Measurements from ENCODE around the gene L1CAM.

Gene L1CAM

DNA sequence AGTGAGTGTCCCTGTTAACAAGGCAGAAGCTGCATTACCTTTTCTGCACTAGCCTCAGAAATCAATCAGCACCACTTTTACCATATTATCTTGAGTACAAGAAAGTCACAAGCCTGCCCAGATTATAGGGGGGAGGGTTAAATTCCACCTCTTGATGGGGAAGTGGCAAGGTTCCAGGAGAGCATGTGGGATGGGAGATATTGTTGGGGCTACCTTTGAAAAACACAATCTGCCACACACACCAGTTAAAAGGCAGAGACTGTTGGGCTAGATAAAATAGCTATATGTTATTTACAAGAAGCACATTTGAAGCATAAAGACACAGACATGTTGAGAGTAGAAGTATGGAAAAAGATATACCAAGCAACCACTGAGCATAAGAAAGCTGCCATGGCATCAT lies 11.9 kb upstream of the L1CAM start:
- Histone ChIP-seq H3K4me3 (ENCODE audit: low read length) (no peak overlapping the region), H3K9me3 (ENCODE audit: control insufficient read depth, low read length) (peaks cover 11% of the 10 kb centered on the region), H3K36me3 (ENCODE audit: control insufficient read depth, insufficient read depth, low read length, severe bottlenecking) (no peaks in the 10 kb centered on the region), H3K9ac (ENCODE audit: low read length) (no peak overlapping the region), H3K27me3 (replicated peaks; ENCODE audit: control insufficient read depth, insufficient read depth, low read length) (peaks cover 32% of the 10 kb centered on the region), H3K4me1 (ENCODE audit: control insufficient read depth, insufficient read depth, low read length) (peaks cover 7% of the 10 kb centered on the region)
- no peak for DNase-seq (ENCODE audit: low read depth)

DNA sequence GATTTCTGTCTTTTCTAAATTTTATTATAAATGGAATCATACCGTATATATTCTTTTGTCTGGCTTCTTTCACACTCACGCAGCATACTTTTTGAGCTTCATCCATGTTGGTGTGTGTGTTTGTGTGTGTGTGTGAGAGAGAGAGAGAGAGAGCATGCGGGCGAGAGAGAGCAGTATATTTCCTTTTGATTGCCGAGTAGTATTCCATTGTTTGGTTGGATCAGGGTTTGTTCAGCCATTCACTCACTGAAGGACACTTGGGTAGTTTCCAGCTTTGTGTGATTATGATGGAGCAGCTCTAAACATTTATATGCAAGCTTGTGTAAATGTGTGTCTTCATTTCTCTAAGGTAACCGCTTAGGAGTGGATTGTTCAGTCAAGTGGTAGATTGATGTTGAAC lies 3.1 kb upstream of the L1CAM start:
- H3K27me3 ChIP-seq (replicated peaks; ENCODE audit: control insufficient read depth, insufficient read depth, low read length): peaks cover 66% of the 10 kb centered on the region
- H3K36me3 ChIP-seq (ENCODE audit: control insufficient read depth, insufficient read depth, low read length, severe bottlenecking): no peaks in the 10 kb centered on the region
- H3K9ac ChIP-seq (ENCODE audit: low read length): no peak overlapping the region
- peaks cover 4% of the 10 kb centered on the region for H3K9me3 ChIP-seq (ENCODE audit: control insufficient read depth, low read length)
- H3K4me1 ChIP-seq (ENCODE audit: control insufficient read depth, insufficient read depth, low read length): no peaks in the 10 kb centered on the region
- DNase-seq (ENCODE audit: low read depth): no peak
- no peak overlapping the region for H3K4me3 ChIP-seq (ENCODE audit: low read length)

DNA sequence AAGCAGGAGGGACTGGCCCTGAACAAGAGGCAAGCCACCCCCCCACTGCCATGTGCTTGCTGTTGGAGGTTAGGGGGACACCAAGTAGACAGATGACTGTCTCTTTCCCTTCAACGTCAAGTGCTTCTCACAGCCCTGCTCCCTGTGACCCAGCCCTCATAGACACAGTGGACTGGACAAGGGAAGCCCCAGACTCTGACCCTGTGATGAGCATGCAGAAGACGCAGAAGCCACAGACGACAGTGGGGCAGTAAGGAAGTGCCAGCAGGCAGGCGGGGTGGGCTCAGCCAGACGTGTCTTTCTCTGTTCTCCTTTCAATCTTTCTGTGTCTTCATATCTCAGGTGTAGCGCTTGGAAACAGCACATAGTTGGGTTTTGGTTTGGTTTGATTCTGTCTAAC lies 2.4 kb upstream of the L1CAM start:
- no peak overlapping the region for H3K4me3 ChIP-seq (ENCODE audit: low read length)
- H3K9ac ChIP-seq (ENCODE audit: low read length): no peak overlapping the region

DNA sequence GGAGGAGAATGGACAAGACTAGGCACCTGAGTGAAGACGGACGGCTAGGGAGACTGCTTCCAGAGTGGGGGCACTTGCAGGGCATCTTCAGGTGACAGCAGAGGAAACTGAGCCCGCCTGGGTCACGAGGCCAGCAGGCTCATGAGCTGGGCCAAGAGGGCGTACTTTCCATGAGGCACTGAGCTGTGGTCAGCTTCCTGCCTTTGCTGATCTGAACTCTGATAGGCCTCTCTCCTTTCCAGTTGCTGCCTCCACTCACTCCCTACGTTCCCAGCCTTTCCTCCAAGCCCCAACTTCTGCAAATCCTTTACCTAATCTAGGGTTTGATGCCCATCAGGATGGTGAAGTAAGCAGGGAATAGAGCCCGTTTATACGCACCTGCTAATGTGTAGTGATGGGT lies 1.4 kb upstream of the L1CAM start:
- no peak overlapping the region for H3K4me3 ChIP-seq (ENCODE audit: low read length)
- no peak overlapping the region for H3K9ac ChIP-seq (ENCODE audit: low read length)
- no peak for DNase-seq (ENCODE audit: low read depth)
- H3K4me1 ChIP-seq (ENCODE audit: control insufficient read depth, insufficient read depth, low read length): no peaks in the 10 kb centered on the region
- peaks cover 67% of the 10 kb centered on the region for H3K27me3 ChIP-seq (replicated peaks; ENCODE audit: control insufficient read depth, insufficient read depth, low read length)
- H3K9me3 ChIP-seq (ENCODE audit: control insufficient read depth, low read length): peaks cover 4% of the 10 kb centered on the region
- H3K36me3 ChIP-seq (ENCODE audit: control insufficient read depth, insufficient read depth, low read length, severe bottlenecking): no peaks in the 10 kb centered on the region

More for the DNA sequence above, 2.4 kb upstream of the L1CAM start:
- H3K9me3 ChIP-seq (ENCODE audit: control insufficient read depth, low read length): peaks cover 4% of the 10 kb centered on the region
- no peak for DNase-seq (ENCODE audit: low read depth)
- H3K4me1 ChIP-seq (ENCODE audit: control insufficient read depth, insufficient read depth, low read length): no peaks in the 10 kb centered on the region
- H3K36me3 ChIP-seq (ENCODE audit: control insufficient read depth, insufficient read depth, low read length, severe bottlenecking): no peaks in the 10 kb centered on the region
- H3K27me3 ChIP-seq (replicated peaks; ENCODE audit: control insufficient read depth, insufficient read depth, low read length): peaks cover 67% of the 10 kb centered on the region

DNA sequence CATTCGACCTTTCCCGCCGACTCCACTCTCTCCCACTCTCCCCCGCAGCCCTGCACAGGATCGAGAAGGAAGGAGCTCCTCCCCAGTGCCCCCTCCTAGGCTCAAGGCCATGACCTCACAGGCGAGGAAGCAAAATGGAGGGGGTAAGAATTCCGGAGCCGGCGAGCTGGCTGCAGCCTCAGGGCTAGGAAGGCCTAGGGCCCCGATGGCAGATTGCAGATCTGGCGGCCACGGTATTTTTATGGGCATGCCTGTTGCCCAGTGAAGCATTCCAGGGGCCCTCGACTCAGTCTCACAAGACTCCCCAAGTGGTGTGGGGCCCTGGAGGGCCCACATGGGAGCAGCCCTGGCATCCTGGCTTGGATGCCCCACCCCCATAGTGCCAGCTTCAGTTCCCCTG lies 942 bp upstream of the L1CAM start:
- Histone ChIP-seq H3K9me3 (ENCODE audit: control insufficient read depth, low read length) (peaks cover 4% of the 10 kb centered on the region), H3K4me3 (ENCODE audit: low read length) (no peak overlapping the region), H3K4me1 (ENCODE audit: control insufficient read depth, insufficient read depth, low read length) (no peaks in the 10 kb centered on the region), H3K27me3 (replicated peaks; ENCODE audit: control insufficient read depth, insufficient read depth, low read length) (peaks cover 64% of the 10 kb centered on the region), H3K9ac (ENCODE audit: low read length) (no peak overlapping the region), H3K36me3 (ENCODE audit: control insufficient read depth, insufficient read depth, low read length, severe bottlenecking) (no peaks in the 10 kb centered on the region)
- no peak for DNase-seq (ENCODE audit: low read depth)

DNA sequence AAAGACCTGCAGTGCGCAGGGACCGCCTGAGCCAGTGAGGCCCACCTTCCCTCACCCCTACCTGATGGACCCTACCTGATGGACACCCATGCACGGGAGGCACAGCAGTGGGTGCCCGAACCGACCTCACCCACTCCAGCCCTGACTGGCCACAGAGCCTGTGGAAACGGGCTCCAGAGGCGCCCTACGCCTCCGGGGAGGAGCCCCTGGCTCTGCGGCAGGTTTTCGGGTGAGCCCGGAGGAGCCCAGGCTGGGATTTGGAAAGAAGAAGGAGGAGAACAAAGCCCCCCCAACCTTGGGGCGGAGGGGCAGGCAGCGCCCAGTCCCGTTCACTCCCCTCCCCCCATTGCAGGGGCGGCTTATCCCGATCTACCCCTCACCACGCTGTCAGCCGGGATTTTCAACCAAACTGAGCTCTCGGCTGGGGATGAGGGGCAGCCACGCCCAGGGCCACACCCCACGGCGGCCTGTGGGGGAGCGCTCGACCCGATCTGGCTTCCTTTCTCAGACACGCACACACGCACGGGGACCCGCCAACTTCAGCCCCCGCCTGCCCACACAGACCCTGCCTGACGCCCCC lies 675 bp downstream of the L1CAM start:
- no peak overlapping the region for H3K4me3 ChIP-seq (ENCODE audit: low read length)
- H3K4me1 ChIP-seq (ENCODE audit: control insufficient read depth, insufficient read depth, low read length): no peaks in the 10 kb centered on the region
- H3K9me3 ChIP-seq (ENCODE audit: control insufficient read depth, low read length): peaks cover 4% of the 10 kb centered on the region
- peaks cover 79% of the 10 kb centered on the region for H3K27me3 ChIP-seq (replicated peaks; ENCODE audit: control insufficient read depth, insufficient read depth, low read length)
- H3K9ac ChIP-seq (ENCODE audit: low read length): no peak overlapping the region
- no peak for DNase-seq (ENCODE audit: low read depth)
- no peaks in the 10 kb centered on the region for H3K36me3 ChIP-seq (ENCODE audit: control insufficient read depth, insufficient read depth, low read length, severe bottlenecking)

DNA sequence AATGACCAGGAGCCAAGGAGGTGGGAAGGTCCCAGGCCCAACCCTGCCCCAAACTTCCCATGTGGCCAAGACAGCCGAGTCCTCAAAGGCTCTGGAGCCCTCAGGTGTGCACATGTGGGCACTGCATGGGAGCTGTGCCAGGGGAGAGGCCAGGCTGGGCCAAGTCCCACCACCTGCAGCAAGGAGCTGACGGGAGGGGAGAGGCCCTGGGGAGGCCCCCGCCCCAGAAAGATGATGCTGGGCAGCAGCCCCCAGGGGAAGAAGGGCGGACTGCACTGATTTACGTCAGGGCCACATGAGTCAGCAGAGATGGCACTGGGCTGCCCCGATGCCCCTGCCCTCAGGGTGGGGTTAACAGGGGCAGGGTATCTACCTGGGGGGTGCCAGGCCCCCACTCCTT lies 1.4 kb downstream of the L1CAM start:
- no peak overlapping the region for H3K9ac ChIP-seq (ENCODE audit: low read length)
- H3K36me3 ChIP-seq (ENCODE audit: control insufficient read depth, insufficient read depth, low read length, severe bottlenecking): no peaks in the 10 kb centered on the region
- no peaks in the 10 kb centered on the region for H3K4me1 ChIP-seq (ENCODE audit: control insufficient read depth, insufficient read depth, low read length)
- no peak overlapping the region for H3K4me3 ChIP-seq (ENCODE audit: low read length)
- peaks cover 4% of the 10 kb centered on the region for H3K9me3 ChIP-seq (ENCODE audit: control insufficient read depth, low read length)
- DNase-seq (ENCODE audit: low read depth): no peak
- H3K27me3 ChIP-seq (replicated peaks; ENCODE audit: control insufficient read depth, insufficient read depth, low read length): peaks cover 86% of the 10 kb centered on the region

DNA sequence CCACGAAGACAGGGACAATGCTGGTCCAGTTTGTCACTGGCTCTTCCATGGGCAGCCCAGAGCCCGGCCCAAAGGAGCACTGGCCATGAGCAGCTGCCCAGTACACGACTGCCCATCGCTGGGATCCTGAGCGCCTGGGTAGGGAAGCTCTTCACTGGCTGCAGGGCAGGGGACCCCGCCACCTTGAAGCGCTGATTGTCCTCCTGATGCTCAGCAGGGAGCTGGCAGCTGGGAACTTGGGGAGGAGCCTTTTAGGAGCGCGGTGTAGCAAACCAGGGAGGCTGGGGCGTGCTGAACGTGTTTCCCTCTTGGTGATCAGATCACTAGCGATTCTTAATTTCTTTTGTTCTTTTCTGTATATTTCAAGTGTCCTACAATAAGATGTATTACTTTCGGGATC lies 1.8 kb downstream of the L1CAM start:
- Histone ChIP-seq H3K4me3 (ENCODE audit: low read length) (no peak overlapping the region), H3K36me3 (ENCODE audit: control insufficient read depth, insufficient read depth, low read length, severe bottlenecking) (no peaks in the 10 kb centered on the region), H3K9ac (ENCODE audit: low read length) (no peak overlapping the region), H3K27me3 (replicated peaks; ENCODE audit: control insufficient read depth, insufficient read depth, low read length) (peaks cover 84% of the 10 kb centered on the region), H3K9me3 (ENCODE audit: control insufficient read depth, low read length) (peaks cover 2% of the 10 kb centered on the region), H3K4me1 (ENCODE audit: control insufficient read depth, insufficient read depth, low read length) (no peaks in the 10 kb centered on the region)
- DNase-seq (ENCODE audit: low read depth): no peak

DNA sequence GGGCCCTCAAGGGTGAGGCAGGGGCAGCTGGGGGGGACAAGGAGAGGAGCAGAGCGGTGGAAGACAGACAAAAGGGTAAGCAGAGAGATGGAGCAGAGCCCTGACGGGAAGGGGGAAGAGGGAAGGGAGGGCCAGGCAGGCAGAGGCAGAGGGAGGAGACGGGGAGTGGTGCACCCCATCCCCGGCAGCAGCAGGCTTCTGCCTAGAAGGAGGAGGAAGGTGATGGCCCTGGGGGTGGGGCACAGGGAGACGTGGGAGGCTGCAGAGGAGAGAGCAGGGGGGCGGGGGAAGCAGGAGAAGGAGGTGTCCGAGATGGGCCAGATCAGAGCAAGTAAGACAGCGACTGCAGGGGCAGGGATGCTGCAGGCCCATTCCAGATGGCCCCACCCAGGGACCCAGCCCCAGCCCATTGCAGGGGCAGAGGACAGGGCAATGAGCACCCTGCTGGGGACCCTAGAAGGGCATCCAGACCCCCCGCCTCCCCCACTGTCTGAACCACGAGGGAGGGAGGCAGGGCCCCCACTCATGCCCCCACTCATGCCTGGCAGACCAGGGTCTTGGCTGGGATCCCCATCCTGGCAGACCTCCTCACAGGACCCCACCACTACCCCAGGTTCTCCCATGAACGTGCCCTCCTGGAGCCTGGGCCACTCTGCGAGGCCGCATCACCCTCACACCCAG lies 2.7 kb downstream of the L1CAM start:
- Histone ChIP-seq H3K4me1 (ENCODE audit: control insufficient read depth, insufficient read depth, low read length) (no peaks in the 10 kb centered on the region), H3K4me3 (ENCODE audit: low read length) (no peak overlapping the region)

DNA sequence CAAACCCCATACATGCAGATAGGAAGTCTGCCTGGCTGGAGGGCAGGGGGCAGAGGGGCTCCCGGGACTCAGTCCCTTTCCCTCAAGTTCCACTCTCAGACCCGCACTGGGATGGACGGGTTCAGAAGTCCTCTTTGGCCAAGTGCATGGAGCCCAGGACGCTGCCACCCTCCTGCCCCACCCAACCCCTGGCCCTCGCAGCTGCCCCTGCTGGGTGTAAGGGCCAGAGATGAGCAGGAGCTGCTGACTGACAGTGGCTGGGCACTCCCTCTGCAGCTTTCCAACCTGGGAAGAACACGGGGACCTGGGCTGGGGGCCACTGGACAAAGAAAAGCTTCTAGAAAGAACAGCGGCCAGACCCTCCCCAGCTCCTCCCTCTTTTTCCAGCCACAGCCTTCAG lies 3.4 kb downstream of the L1CAM start:
- DNase-seq (ENCODE audit: low read depth): no peak
- Histone ChIP-seq H3K9ac (ENCODE audit: low read length) (no peak overlapping the region), H3K4me1 (ENCODE audit: control insufficient read depth, insufficient read depth, low read length) (no peaks in the 10 kb centered on the region), H3K27me3 (replicated peaks; ENCODE audit: control insufficient read depth, insufficient read depth, low read length) (peaks cover 84% of the 10 kb centered on the region), H3K9me3 (ENCODE audit: control insufficient read depth, low read length) (no peaks in the 10 kb centered on the region), H3K36me3 (ENCODE audit: control insufficient read depth, insufficient read depth, low read length, severe bottlenecking) (no peaks in the 10 kb centered on the region), H3K4me3 (ENCODE audit: low read length) (no peak overlapping the region)

More for the DNA sequence above, 2.7 kb downstream of the L1CAM start:
- Histone ChIP-seq H3K9ac (ENCODE audit: low read length) (no peak overlapping the region), H3K27me3 (replicated peaks; ENCODE audit: control insufficient read depth, insufficient read depth, low read length) (peaks cover 84% of the 10 kb centered on the region), H3K36me3 (ENCODE audit: control insufficient read depth, insufficient read depth, low read length, severe bottlenecking) (no peaks in the 10 kb centered on the region), H3K9me3 (ENCODE audit: control insufficient read depth, low read length) (no peaks in the 10 kb centered on the region)
- no peak for DNase-seq (ENCODE audit: low read depth)

DNA sequence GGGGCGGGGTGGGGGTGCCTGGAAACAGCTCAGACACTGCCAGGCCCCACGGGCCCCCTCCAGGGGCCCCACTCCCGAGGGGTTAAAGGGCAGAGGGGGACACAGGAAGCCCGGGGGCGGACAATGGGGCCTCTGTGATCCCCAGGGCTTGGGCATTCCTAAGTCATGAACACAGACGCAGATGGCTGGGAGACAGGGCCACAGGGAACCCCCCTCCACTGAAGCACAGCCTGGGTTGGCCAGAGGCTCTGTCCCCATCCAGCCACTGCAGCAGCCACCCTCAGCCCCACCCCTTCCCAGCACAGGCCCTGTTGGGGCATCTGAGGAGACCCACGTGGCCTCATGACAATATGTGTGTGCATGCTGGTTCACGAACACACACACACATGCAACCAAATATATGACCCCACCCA lies 3.9 kb downstream of the L1CAM start:
- H3K36me3 ChIP-seq (ENCODE audit: control insufficient read depth, insufficient read depth, low read length, severe bottlenecking): no peaks in the 10 kb centered on the region
- no peak overlapping the region for H3K9ac ChIP-seq (ENCODE audit: low read length)
- H3K4me3 ChIP-seq (ENCODE audit: low read length): no peak overlapping the region
- no peaks in the 10 kb centered on the region for H3K4me1 ChIP-seq (ENCODE audit: control insufficient read depth, insufficient read depth, low read length)
- H3K9me3 ChIP-seq (ENCODE audit: control insufficient read depth, low read length): no peaks in the 10 kb centered on the region
- no peak for DNase-seq (ENCODE audit: low read depth)
- H3K27me3 ChIP-seq (replicated peaks; ENCODE audit: control insufficient read depth, insufficient read depth, low read length): peaks cover 82% of the 10 kb centered on the region

DNA sequence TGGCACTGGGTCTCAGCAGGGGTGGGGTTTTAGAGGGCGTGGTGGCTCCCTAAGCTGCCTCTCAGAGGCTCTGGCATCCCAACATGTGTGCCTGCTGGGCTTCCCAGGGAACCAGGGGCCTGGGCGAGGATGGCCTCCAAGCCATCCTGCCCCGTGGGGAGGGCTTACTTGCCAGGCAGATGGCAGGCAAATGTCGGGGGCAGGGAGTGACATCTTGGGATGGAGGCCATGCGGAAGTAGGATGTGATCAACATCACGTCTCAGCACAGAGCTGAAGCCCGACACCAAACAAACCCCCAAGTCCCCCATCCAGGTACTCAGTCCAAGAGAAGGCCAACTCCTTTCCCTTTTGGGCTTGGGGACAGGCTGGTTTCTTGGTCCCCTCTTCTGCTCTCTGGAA lies 4.7 kb downstream of the L1CAM start:
- H3K36me3 ChIP-seq (ENCODE audit: control insufficient read depth, insufficient read depth, low read length, severe bottlenecking): no peaks in the 10 kb centered on the region
- DNase-seq (ENCODE audit: low read depth): no peak
- peaks cover 77% of the 10 kb centered on the region for H3K27me3 ChIP-seq (replicated peaks; ENCODE audit: control insufficient read depth, insufficient read depth, low read length)
- H3K4me3 ChIP-seq (ENCODE audit: low read length): no peak overlapping the region
- no peaks in the 10 kb centered on the region for H3K9me3 ChIP-seq (ENCODE audit: control insufficient read depth, low read length)
- H3K4me1 ChIP-seq (ENCODE audit: control insufficient read depth, insufficient read depth, low read length): no peaks in the 10 kb centered on the region
- H3K9ac ChIP-seq (ENCODE audit: low read length): no peak overlapping the region

All from adipocyte (in vitro differentiated cells).